Mononuclear cell (primary cell): ENCODE measurements around the gene DAD1. TPM values are rescaled to one million over a fixed set of nuclear protein-coding genes. Genes with fewer than 3 reads are reported as not detected.

Experiments used
- H3K27me3 ChIP-seq: 2 replicates; pipeline ENCODE4 v1.6.0; 2011; ENCODE audit warnings: low read length, control low read depth; ENCODE audit not compliant: insufficient read depth
- H3K4me1 ChIP-seq: 2 replicates; pipeline ENCODE4 v1.5.1; 2011; ENCODE audit warnings: mild to moderate bottlenecking, low read length, control low read depth; ENCODE audit not compliant: insufficient read depth
- H3K4me3 ChIP-seq: 2 replicates; pipeline ENCODE4 v1.5.1; 2011; ENCODE audit warnings: mild to moderate bottlenecking, low read length, moderate library complexity
- H3K9me3 ChIP-seq: 2 replicates; pipeline ENCODE4 v1.5.1; 2011; ENCODE audit warnings: low read depth, mild to moderate bottlenecking, control low read depth, low read length
- total RNA-seq: library from RNA; depleted of rRNA; stranded (reverse); fragments of >200 nt; gene quantifications from one replicate; pipeline ENCODE4 v1.2.3, GENCODE V29; 2012

DAD1 gene
- total RNA-seq, 1 donor, result 83.6 TPM

DNA sequence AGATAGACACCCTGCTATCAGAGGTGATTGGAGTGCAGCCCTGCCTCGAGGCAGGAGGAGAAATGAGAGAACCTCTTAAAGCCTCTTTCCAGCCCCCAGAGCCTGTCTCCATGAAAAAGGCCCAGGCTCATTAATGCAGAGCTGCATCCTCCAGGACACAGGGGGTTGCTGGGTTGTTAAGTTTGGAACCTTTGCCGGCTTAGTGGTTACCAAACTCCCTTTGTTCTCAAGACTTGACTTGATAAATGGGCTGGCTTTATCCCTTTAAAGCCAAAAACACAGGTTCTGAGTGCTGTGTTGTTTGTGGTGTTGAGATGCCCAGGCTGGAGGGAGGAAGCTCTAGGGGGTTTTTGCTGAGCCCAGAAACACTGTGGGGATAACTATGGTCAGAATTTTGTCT, 71.0 kb downstream of the DAD1 start:
- no peaks in the 10 kb centered on the region for H3K27me3 ChIP-seq
- H3K4me1 ChIP-seq, result peaks cover 61% of the 10 kb centered on the region
- H3K9me3 ChIP-seq, result no peaks in the 10 kb centered on the region
- H3K4me3 ChIP-seq, result peak overlapping the region; percentile 25

DNA sequence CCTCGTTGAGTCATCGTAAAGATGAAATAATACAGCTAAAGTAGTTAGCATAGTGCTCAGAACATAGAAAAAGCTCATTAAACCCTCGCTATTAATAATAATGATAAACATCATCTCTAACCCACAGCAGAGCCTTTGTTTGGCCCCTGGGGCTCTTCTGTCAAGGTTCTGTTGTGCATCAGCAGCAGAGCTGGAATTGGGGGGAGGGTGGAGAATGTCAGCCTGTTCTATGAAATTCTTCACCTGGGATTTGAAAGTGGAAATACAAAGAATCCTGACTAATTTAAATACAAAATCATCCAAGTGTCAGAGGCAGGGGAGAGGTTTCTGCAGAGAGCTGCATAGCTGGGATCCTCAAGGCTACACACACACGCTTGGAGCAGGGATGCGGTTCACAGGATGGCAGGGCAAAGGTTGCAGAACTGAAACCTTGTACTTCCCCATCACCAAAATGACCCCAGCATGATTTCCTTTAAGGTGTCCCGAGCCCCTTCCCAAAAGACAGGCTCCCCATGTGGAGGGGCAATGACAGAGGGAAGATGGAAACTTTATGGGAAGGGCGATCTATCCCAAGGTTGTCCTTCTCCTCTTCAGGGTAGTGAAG, 71.8 kb downstream of the DAD1 start:
- no peaks in the 10 kb centered on the region for H3K27me3 ChIP-seq
- no peaks in the 10 kb centered on the region for H3K9me3 ChIP-seq
- H3K4me1 ChIP-seq, result peaks cover 70% of the 10 kb centered on the region
- H3K4me3 ChIP-seq, result peak overlapping the region; percentile 12

- Histone ChIP-seq H3K4me1 (peaks cover 75% of the 10 kb centered on the region), H3K4me3 (peak overlapping the region; percentile 7), H3K27me3 (no peaks in the 10 kb centered on the region), H3K9me3 (no peaks in the 10 kb centered on the region)
Observed at GRCh38 chr14:22515929-22516328, 73.1 kb downstream of the DAD1 start.

Other genes starting within 250 kb of the DAD1 start
- gene ABHD4, start 9.1 kb upstream of the DAD1 start, total RNA-seq, result 7.5 TPM
- gene OR6J1, start 55.1 kb upstream of the DAD1 start, total RNA-seq, result not detected
- gene OXA1L, start 177.5 kb upstream of the DAD1 start, total RNA-seq, result 128 TPM
- 74.8 TPM for gene SLC7A7, start 226.2 kb upstream of the DAD1 start, total RNA-seq
- 8.7 TPM for gene MRPL52, start 240.7 kb upstream of the DAD1 start, total RNA-seq
- 2.9 TPM for gene MMP14, start 247.4 kb upstream of the DAD1 start, total RNA-seq